ENCODE results near the gene EFCAB8. TPM values are rescaled to one million over a fixed set of nuclear protein-coding genes. Genes with fewer than 3 reads are reported as not detected.
A peak's percentile ranks its signal among the peaks of the same experiment; 100 is the strongest.
"Not testable (repeated sequence)": the region's sequence is repeated elsewhere in the genome, so short reads cannot be mapped to it uniquely, and the experiment has no call there.

Gene EFCAB8
- polyA plus RNA-seq, 3 donors from 2014 or later = 0.20 TPM; not detected in 2

DNA sequence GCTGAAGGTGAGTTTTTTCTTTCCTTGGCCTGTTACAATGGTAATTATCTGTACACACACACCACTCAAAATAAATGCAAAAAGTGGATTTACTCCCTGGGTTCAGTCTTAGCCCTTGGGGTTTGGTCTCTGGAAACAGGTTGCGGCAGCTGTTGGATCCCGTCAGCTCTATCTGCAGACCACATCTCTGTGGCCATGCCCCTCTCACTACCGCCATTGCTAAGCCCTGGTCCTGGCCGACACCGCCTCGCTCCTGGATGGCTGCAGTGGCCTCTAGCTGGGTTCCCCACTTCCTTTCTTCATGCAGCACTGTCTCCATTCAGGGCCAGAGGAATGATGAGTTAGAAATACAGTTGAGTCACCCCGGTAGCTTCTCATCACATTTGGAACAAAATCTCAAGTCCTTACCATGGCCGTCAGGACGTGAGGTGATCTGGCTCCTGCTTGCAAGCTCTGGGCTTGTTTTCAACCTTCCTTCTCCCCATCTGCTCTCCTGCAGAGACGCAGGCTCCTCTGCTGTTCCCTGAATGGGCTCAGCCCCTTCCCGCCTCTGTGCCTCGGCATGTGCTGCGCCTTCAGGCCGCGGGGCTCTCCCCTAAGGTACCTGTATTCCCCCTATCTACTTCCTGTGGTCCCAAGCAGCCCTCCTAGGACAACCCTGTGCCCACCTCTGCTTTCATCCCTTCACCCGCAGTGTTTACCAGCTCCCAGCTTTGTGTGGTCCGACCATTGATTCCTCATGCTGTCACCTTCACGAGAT lies 38.0 kb downstream of the EFCAB8 start:
- Mint-ChIP-seq H3K4me3 (no peak overlapping the region), H3K27ac (no peak overlapping the region), H3K4me1 (peaks cover 5 to 8% of the 10 kb centered on the region in 2 donors), H3K36me3 (peaks cover 0 to 4% (median 0%) of the 10 kb centered on the region in 3 donors), H3K27me3 (ENCODE audit: low read depth in 3 of 3) (peaks cover 0 to 1% (median 0%) of the 10 kb centered on the region in 3 donors), H3K9me3 (no peaks in the 10 kb centered on the region)
- DNase-seq = peak in 1 of 3 donors; percentile 4

DNA sequence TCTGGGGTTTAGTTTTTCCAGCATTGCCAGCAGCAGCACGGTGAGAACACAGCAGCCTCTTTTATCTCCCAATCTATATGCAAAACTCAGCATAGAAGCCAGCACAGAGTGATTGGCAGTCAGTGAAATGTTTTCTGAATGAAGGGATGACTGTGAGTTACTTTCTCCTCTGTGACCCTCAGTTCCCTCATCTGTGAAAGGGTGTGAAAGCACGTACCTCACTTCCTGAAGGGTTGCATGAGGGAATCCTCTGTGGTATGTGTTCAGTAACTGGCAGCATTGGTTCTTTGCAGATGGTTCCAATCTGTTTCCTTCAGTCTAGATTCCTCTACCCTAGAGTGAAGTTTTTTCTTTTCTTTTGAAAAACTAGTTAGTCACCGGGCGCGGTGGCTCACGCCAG lies 40.0 kb downstream of the EFCAB8 start:
- H3K4me3 Mint-ChIP-seq = no peak overlapping the region
- H3K27ac Mint-ChIP-seq = no peak overlapping the region
- peaks cover 0 to 2% (median 1%) of the 10 kb centered on the region in 3 donors for H3K27me3 Mint-ChIP-seq (ENCODE audit: low read depth in 3 of 3)

DNA sequence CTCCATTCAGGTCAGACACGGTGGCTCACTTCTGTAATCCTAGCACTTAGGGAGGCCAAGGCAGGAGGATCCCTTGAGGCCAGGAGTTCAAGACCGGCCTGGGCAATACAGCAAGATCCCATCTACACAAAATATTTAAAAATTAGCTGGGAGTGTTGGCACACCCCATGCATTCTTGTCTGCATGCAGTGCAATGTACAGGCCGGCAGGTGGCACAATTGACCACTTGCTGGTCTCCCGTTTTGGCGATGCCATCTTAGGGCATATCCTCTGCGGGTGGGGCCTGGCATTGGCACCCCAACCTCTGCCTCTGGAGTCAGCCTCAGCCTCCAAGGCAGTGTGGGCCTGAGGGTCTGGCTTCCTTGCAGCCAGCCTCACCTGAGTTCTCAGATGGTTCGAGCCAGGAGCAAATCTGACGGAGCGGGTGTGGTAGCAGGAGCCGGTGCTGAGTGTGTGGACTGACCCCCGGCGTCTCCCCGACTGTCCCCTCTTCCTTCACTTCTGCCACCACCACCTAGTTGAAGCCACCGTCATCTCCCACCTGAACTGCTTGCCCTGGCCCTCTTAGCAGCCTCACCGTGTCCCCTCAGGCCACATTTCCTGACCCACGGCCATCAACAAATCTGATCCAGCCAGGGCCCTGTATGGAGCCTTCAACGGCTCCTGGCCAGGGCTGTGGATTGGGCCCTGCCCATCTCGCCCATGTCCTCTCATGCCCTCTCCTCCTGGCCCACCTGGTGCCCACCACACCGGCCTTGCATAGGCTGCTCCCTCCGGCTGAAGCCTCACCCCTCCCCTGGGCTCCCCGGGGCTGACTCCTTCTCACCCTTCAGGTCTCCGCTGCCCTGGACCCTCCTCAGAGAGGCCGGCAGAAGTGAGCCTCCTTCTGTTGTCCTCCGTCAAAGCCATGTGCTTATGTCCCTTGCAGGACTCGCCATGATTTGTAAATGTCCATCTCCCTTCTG lies 44.0 kb downstream of the EFCAB8 start:
- Mint-ChIP-seq H3K4me3 (no peak overlapping the region), H3K36me3 (peaks cover 0 to 4% (median 0%) of the 10 kb centered on the region in 3 donors), H3K27ac (no peak overlapping the region), H3K27me3 (ENCODE audit: low read depth in 3 of 3) (peaks cover 0 to 2% (median 1%) of the 10 kb centered on the region in 3 donors), H3K4me1 (no peaks in the 10 kb centered on the region), H3K9me3 (no peaks in the 10 kb centered on the region)
- peak; percentile 41 to 54 (median 53) for DNase-seq

More for the DNA sequence above, 40.0 kb downstream of the EFCAB8 start:
- Mint-ChIP-seq H3K9me3 (no peaks in the 10 kb centered on the region), H3K4me1 (peaks cover 5 to 8% of the 10 kb centered on the region in 2 donors), H3K36me3 (peaks cover 0 to 4% (median 0%) of the 10 kb centered on the region in 3 donors)
- no peak for DNase-seq

DNA sequence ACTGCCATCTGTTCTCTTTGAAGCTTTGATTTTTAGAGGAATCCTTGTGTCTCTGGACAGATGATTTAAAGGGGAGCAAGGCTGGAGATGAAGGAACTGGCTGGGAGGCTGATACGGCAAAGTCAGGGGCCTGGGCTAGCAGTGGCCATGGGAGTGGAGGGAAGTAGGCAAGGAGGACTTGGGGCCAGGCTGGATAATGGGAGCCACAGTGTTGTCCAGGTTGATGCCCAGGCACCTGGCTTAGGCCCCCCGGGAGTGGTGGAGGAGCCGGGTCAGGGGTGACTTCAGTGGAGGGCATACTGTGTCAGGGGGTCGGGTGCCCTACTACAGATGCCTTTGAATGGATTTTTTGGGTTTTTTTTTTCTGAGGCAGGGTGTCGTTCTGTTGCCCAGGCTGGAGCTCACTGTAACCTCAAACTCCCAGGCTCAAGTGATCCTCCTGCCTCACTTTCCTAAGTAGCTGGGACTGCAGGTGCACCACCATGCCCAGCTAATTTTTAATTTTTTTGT lies 45.0 kb downstream of the EFCAB8 start:
- Mint-ChIP-seq H3K27me3 (ENCODE audit: low read depth in 3 of 3) (peaks cover 0 to 2% (median 0%) of the 10 kb centered on the region in 3 donors), H3K4me3 (no peak overlapping the region), H3K9me3 (no peaks in the 10 kb centered on the region), H3K27ac (peak overlapping the region in 1 of 6 donors; percentile 4), H3K36me3 (no peaks in the 10 kb centered on the region), H3K4me1 (no peaks in the 10 kb centered on the region)
- DNase-seq = no peak

DNA sequence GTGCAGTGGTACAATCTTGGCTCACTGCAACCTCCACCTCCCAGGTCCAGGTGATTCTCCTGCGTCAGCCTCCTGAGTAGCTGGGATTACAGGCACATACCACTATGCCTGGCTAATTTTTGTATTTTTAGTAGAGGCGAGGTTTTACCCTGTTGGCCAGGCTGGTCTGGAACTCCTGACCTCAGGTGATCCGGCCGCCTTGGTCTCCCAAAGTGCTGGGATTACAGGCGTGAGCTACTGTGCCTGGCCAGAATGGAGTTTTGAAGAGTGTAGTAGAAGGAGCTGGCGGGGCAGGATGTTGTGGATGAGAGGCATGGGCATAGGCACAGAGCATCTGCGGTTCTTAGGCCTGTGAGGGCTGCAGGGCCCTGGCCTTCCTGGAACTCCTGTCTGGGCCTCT lies 46.0 kb downstream of the EFCAB8 start:
- H3K4me3 Mint-ChIP-seq; H3K27ac Mint-ChIP-seq; H3K4me1 Mint-ChIP-seq; H3K27me3 Mint-ChIP-seq (ENCODE audit: low read depth in 3 of 3); DNase-seq; H3K9me3 Mint-ChIP-seq; H3K36me3 Mint-ChIP-seq: not testable (repeated sequence)

DNA sequence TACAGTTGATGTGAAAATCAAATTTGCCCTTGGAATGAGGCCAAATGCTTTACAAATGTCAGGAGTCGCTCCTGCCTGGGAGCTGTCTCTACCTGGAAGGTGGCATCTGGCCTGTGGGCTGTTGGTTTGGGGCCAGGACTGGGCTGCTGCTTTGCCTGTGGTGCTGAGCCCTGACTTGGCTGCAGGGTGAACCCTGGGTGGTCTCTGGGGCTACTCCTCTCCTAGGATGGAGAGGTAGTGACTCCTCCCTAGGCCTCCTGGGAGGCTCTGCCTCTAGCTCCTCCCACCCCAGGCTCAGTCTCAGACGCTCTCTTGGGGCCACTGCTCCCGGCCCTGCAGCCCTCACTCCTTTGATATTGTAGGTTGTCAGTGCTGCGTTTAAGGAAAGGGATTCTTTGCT lies 47.5 kb downstream of the EFCAB8 start:
- no peaks in the 10 kb centered on the region for H3K9me3 Mint-ChIP-seq

DNA sequence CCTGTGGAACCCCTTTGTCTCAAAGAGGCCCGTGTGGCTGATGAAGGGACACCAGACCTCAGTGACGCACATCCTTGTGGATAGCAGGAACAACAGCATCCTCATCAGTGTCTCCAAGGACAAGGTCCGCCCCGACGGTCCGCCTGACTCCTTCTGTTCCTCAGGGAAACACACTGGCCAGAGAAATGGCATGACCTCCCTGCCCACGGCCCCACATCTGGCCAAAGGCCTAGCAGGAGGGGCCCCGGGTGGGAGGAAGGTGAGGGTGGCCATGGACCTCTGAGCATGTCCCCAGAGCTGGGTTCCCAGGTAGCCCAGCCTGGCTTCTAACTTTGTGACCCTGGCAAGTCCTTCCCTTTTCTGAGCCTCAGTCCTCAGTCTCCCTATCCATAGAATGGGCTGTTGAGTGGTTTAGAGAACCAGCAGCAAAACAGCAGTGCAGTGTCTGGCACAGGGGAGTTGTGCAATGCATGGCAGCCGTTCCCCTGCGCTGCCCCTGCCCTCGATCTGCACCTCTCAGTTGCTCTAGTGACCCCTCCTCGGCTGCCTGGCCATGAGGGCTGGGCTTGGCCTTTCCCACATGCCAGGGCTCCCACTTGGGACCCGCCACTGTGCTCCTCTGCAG lies 48.3 kb downstream of the EFCAB8 start:
- no peaks in the 10 kb centered on the region for H3K4me1 Mint-ChIP-seq
- H3K4me3 Mint-ChIP-seq = no peak overlapping the region
- H3K36me3 Mint-ChIP-seq = no peaks in the 10 kb centered on the region
- no peak overlapping the region for H3K27ac Mint-ChIP-seq
- no peak for DNase-seq
- no peaks in the 10 kb centered on the region for H3K9me3 Mint-ChIP-seq
- peaks cover 0 to 2% (median 0%) of the 10 kb centered on the region in 3 donors for H3K27me3 Mint-ChIP-seq (ENCODE audit: low read depth in 3 of 3)

More for the DNA sequence above, 47.5 kb downstream of the EFCAB8 start:
- Mint-ChIP-seq H3K4me1 (no peaks in the 10 kb centered on the region), H3K36me3 (no peaks in the 10 kb centered on the region), H3K27ac (no peak overlapping the region), H3K4me3 (no peak overlapping the region), H3K27me3 (ENCODE audit: low read depth in 3 of 3) (peaks cover 0 to 2% (median 0%) of the 10 kb centered on the region in 3 donors)
- no peak for DNase-seq

DNA sequence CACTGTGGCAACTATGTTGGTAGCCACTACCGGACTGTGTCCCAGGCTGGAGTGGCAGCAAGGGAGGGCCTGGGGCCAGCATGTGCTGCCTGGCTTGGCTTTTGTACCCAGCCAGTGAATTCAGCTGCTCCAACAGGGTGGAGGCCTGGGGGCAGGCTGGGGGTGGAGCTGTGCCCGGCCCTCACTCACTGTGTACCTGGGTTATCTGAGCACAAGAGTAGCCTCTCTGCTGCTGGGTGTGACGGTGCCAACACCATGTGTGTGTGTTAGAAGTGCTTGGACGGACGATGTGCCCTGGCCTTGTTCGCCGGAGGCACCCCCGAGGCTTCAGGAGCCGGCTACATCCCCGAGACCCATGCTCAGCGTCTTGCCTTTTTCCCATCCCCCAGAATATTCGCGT lies 49.2 kb downstream of the EFCAB8 start:
- no peak for DNase-seq
- Mint-ChIP-seq H3K4me1 (no peaks in the 10 kb centered on the region), H3K4me3 (no peak overlapping the region), H3K36me3 (no peaks in the 10 kb centered on the region), H3K27ac (no peak overlapping the region), H3K9me3 (no peaks in the 10 kb centered on the region), H3K27me3 (ENCODE audit: low read depth in 3 of 3) (peaks cover 0 to under 1% (median 0%) of the 10 kb centered on the region in 3 donors)

DNA sequence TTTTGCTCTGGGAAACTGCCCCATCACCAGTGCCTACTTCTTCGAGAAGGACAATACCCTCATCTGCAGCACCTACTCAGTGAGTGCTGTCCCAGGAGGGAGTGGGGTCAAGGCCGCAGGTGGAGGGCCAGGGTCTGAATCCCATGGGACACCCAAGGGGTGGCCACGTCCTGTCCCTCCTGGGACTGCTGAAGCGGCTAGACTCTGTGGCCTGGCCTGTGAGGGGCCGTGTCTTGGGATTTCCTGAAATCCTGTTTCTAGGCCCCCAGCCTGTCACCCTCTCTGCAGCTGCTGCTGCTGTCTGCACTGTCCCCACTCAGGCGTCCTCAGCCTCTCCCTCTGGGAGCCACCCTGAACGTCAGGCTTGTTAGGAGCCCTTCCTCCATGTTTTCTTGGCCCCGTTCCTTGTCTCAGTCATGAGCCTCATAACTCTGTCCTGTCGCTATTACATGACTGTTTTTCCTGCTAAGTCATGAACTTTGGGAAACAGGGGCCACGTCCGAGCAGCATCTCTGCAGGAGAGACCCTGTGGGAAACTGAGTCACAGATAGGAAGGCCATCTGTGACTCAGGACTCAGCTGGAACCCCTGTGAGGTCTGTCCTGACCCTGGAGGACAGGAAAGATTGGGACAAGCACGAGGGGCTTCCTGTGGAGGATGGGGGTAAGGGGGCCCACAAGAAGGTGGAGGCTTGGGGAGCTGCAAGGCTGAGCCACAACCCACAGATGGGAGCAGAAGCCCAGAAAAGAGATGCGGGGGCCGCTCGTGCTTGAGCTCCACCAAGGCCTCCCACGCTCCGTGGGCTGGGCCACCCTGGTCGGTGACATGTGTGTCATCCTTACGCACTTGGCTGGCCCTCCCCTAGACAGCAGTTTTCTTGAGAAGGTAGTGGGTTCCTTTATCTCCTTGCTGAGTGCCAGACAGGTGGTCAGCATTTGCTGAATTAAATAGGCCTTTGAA lies 49.9 kb downstream of the EFCAB8 start:
- Mint-ChIP-seq H3K36me3 (peaks cover 0 to 3% (median 3%) of the 10 kb centered on the region in 3 donors), H3K27ac (no peak overlapping the region), H3K4me3 (no peak overlapping the region), H3K4me1 (no peaks in the 10 kb centered on the region), H3K9me3 (no peaks in the 10 kb centered on the region), H3K27me3 (ENCODE audit: low read depth in 3 of 3) (peaks cover 0 to 3% (median 0%) of the 10 kb centered on the region in 3 donors)
- no peak for DNase-seq

DNA sequence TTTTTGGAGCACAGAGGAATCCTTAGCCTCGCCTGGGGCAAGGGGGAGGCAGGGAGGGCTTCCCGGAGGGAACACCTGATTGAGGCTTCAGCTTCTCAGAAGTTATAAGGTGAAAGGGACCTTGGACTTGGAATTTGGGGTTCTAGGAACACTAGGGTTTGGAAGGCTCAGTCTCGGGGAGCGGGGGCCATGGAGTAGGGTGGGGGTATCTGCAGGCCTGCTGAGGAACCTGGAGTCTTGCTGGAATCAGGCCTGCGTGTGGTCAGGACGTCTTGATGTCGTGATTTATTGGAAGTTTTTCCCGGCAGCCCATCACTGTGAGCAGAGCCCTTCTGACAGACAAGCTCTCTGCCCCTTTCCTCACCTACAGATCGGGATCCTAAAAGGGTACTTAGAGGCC lies 50.7 kb downstream of the EFCAB8 start:
- no peak overlapping the region for H3K27ac Mint-ChIP-seq
- peaks cover 0 to 3% (median 0%) of the 10 kb centered on the region in 3 donors for H3K27me3 Mint-ChIP-seq (ENCODE audit: low read depth in 3 of 3)
- no peak for DNase-seq
- H3K4me1 Mint-ChIP-seq = no peaks in the 10 kb centered on the region
- peaks cover 0 to 3% (median under 1%) of the 10 kb centered on the region in 6 donors for H3K9me3 Mint-ChIP-seq
- H3K36me3 Mint-ChIP-seq = peaks cover 0 to 10% (median 6%) of the 10 kb centered on the region in 3 donors
- no peak overlapping the region for H3K4me3 Mint-ChIP-seq

DNA sequence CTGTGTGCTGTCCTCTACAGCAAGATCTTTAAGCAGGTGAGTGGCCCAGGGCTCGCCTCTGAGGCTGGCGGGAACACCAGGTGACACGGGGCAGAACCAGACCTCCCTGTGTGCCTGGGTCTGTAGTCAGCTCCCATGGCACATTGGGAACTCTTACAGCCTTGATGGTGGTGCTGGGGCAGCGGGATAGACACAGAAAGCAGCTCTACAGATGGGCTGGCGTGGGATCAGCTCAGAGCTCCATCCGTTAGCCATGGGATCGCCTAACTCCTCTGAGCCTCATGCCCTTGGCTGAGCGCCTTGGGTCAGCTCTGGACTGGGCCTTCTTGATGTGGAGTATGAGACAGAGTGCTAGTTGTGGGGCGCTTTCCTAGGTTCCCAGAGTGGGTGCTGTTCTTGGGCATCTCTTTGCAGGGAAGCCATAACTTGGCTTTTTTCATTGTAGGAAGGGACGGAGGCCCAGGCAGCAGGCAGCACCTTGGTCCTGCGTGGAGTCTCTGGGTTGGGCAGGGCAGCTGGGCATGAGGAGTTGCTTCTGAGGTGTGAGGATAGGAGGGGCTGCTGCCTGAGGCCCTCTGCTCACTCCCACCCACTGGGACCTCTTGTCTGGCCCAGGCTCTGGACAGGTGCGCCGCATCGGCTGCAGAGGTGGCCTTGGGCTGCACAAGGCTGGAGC lies 51.3 kb downstream of the EFCAB8 start:
- Mint-ChIP-seq H3K4me3 (no peak overlapping the region), H3K27me3 (ENCODE audit: low read depth in 3 of 3) (peaks cover 0 to 3% (median 0%) of the 10 kb centered on the region in 3 donors), H3K4me1 (no peaks in the 10 kb centered on the region), H3K27ac (no peak overlapping the region), H3K9me3 (peaks cover 0 to 7% (median 1%) of the 10 kb centered on the region in 6 donors), H3K36me3 (peaks cover under 1 to 13% (median 10%) of the 10 kb centered on the region in 3 donors)
- no peak for DNase-seq

DNA sequence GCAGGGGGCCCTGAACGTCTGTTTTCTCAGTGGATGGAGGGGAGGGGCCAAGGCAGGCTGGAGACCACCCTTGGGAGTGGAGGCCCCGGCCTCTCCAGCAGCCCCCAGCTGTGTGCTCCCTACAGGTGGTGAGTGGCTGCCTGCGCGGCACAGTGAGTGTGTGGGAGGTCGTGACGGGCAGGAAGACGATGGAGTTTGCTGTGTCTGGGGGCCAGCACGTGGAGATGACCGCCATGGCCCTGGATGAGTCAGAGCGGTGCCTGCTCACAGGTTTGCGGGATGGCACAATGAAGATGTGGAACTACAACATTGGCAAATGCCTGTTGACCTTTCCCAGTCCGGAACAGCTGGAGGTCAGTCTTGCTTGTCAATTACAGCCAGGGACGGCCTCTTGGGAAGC lies 52.6 kb downstream of the EFCAB8 start:
- H3K36me3 Mint-ChIP-seq = peaks cover 6 to 21% (median 12%) of the 10 kb centered on the region in 3 donors
- H3K4me1 Mint-ChIP-seq = no peaks in the 10 kb centered on the region
- peaks cover 0 to 3% (median 0%) of the 10 kb centered on the region in 3 donors for H3K27me3 Mint-ChIP-seq (ENCODE audit: low read depth in 3 of 3)
- peaks cover 3 to 19% (median 9%) of the 10 kb centered on the region in 6 donors for H3K9me3 Mint-ChIP-seq
- no peak overlapping the region for H3K27ac Mint-ChIP-seq
- DNase-seq = no peak
- no peak overlapping the region for H3K4me3 Mint-ChIP-seq

Measured in immature natural killer cell (primary cell).